Measurements from ENCODE around the gene ROBO1.

The ROBO1 gene

GRCh38 chr3:78870484-78870883, 897.3 kb downstream of the ROBO1 start:
- no peaks in the 10 kb centered on the region for H3K4me1 ChIP-seq (ENCODE audit: low read length)
- H3K9ac ChIP-seq (ENCODE audit: low read length), result no peak overlapping the region
- H3F3A ChIP-seq (ENCODE audit: insufficient read depth, low read length), result no peaks in the 10 kb centered on the region
- DNase-seq, result no peak
- H3K27me3 ChIP-seq (replicated peaks; ENCODE audit: insufficient read depth, low read length), result no peaks in the 10 kb centered on the region
- no peak overlapping the region for H3K4me2 ChIP-seq (ENCODE audit: low read depth, low read length)
- H4K20me1 ChIP-seq (ENCODE audit: insufficient read depth, low read length), result no peaks in the 10 kb centered on the region
- no peaks in the 10 kb centered on the region for H3K9me3 ChIP-seq (replicated peaks; ENCODE audit: insufficient read depth, low read length)
- H3K79me2 ChIP-seq (ENCODE audit: low read length), result no peaks in the 10 kb centered on the region
- TF ChIP-seq EZH2phosphoT487 (IDR thresholded peaks at IDR 0.05; ENCODE audit: low read length), result no peak
- no peak for TF ChIP-seq CTCF (IDR thresholded peaks at IDR 0.05; ENCODE audit: low read length)
- no peak for TF ChIP-seq EZH2 (optimal IDR thresholded peaks at IDR 0.05; ENCODE audit: low read depth, low read length)
- no peak overlapping the region for H2AFZ ChIP-seq (ENCODE audit: low read length)
- no peaks in the 10 kb centered on the region for H3K9me2 ChIP-seq (replicated peaks; ENCODE audit: insufficient read depth, low read length)
- no peak overlapping the region for H3K27ac ChIP-seq (ENCODE audit: low read length)
- H3K4me3 ChIP-seq (ENCODE audit: low read length), result no peak overlapping the region
- no peaks in the 10 kb centered on the region for H3K36me3 ChIP-seq (replicated peaks; ENCODE audit: insufficient read depth, low read length)

GRCh38 chr3:78868570-78868969, 899.2 kb downstream of the ROBO1 start:
- no peaks in the 10 kb centered on the region for H3K9me3 ChIP-seq (replicated peaks; ENCODE audit: insufficient read depth, low read length)
- no peak overlapping the region for H3K4me2 ChIP-seq (ENCODE audit: low read depth, low read length)
- H3K4me1 ChIP-seq (ENCODE audit: low read length), result no peaks in the 10 kb centered on the region
- no peaks in the 10 kb centered on the region for H3K9me2 ChIP-seq (replicated peaks; ENCODE audit: insufficient read depth, low read length)
- no peaks in the 10 kb centered on the region for H4K20me1 ChIP-seq (ENCODE audit: insufficient read depth, low read length)
- DNase-seq, result no peak
- TF ChIP-seq EZH2 (optimal IDR thresholded peaks at IDR 0.05; ENCODE audit: low read depth, low read length) (no peak), EZH2phosphoT487 (IDR thresholded peaks at IDR 0.05; ENCODE audit: low read length) (no peak), CTCF (IDR thresholded peaks at IDR 0.05; ENCODE audit: low read length) (no peak)
- H3K27ac ChIP-seq (ENCODE audit: low read length), result no peak overlapping the region
- H3K9ac ChIP-seq (ENCODE audit: low read length), result no peak overlapping the region
- H2AFZ ChIP-seq (ENCODE audit: low read length), result no peak overlapping the region
- H3K79me2 ChIP-seq (ENCODE audit: low read length), result no peaks in the 10 kb centered on the region
- H3K36me3 ChIP-seq (replicated peaks; ENCODE audit: insufficient read depth, low read length), result no peaks in the 10 kb centered on the region
- no peak overlapping the region for H3K4me3 ChIP-seq (ENCODE audit: low read length)
- no peaks in the 10 kb centered on the region for H3F3A ChIP-seq (ENCODE audit: insufficient read depth, low read length)
- H3K27me3 ChIP-seq (replicated peaks; ENCODE audit: insufficient read depth, low read length), result no peaks in the 10 kb centered on the region

GRCh38 chr3:78867409-78868372, 900.1 kb downstream of the ROBO1 start:
- Histone ChIP-seq H3K4me1 (ENCODE audit: low read length) (no peaks in the 10 kb centered on the region), H3K9me2 (replicated peaks; ENCODE audit: insufficient read depth, low read length) (no peaks in the 10 kb centered on the region), H3K4me2 (ENCODE audit: low read depth, low read length) (no peak overlapping the region), H3K27me3 (replicated peaks; ENCODE audit: insufficient read depth, low read length) (no peaks in the 10 kb centered on the region), H3K27ac (ENCODE audit: low read length) (no peak overlapping the region), H3K9ac (ENCODE audit: low read length) (no peak overlapping the region), H4K20me1 (ENCODE audit: insufficient read depth, low read length) (no peaks in the 10 kb centered on the region), H3K4me3 (ENCODE audit: low read length) (no peak overlapping the region), H3K9me3 (replicated peaks; ENCODE audit: insufficient read depth, low read length) (no peaks in the 10 kb centered on the region), H2AFZ (ENCODE audit: low read length) (no peak overlapping the region), H3F3A (ENCODE audit: insufficient read depth, low read length) (no peaks in the 10 kb centered on the region), H3K36me3 (replicated peaks; ENCODE audit: insufficient read depth, low read length) (no peaks in the 10 kb centered on the region), H3K79me2 (ENCODE audit: low read length) (no peaks in the 10 kb centered on the region)
- TF ChIP-seq EZH2 (optimal IDR thresholded peaks at IDR 0.05; ENCODE audit: low read depth, low read length), result no peak
- no peak for DNase-seq

Data from MM.1S (cell line).